ENCODE measurements around the gene SAYSD1. TPM values are rescaled to one million over a fixed set of nuclear protein-coding genes. Genes with fewer than 3 reads are reported as not detected.
"Not testable (repeated sequence)": the region's sequence is repeated elsewhere in the genome, so short reads cannot be mapped to it uniquely, and the experiment has no call there.

SAYSD1 gene
- total RNA-seq, 4 donors from 2014 or later: 13.3 to 20.5 (median 16.3) TPM

- no peak for TF ChIP-seq CTCF (IDR thresholded peaks at IDR 0.05)
- ATAC-seq (ENCODE audit: low FRiP score) (no peak), DNase-seq (ENCODE audit: low spot score) (no peak)
These were observed 36.2 kb upstream of the SAYSD1 start for GRCh38 chr6:39151211-39151610.

- ATAC-seq (ENCODE audit: low FRiP score) (no peak), DNase-seq (ENCODE audit: low spot score) (no peak)
- no peak for TF ChIP-seq CTCF (IDR thresholded peaks at IDR 0.05)
These were observed 29.6 kb upstream of the SAYSD1 start for GRCh38 chr6:39144481-39145173.

GRCh38 chr6:39143238-39143930 lies 28.4 kb upstream of the SAYSD1 start:
- no peak for ATAC-seq (ENCODE audit: low FRiP score)
- DNase-seq (ENCODE audit: low spot score): no peak
- no peak for TF ChIP-seq CTCF (IDR thresholded peaks at IDR 0.05)

GRCh38 chr6:39140556-39141167 lies 25.7 kb upstream of the SAYSD1 start:
- DNase-seq (ENCODE audit: low spot score) (no peak), ATAC-seq (ENCODE audit: low FRiP score) (no peak)
- TF ChIP-seq CTCF (IDR thresholded peaks at IDR 0.05): no peak

- DNase-seq (ENCODE audit: low spot score) (no peak), ATAC-seq (ENCODE audit: low FRiP score) (no peak)
- no peak for TF ChIP-seq CTCF (IDR thresholded peaks at IDR 0.05)
These were observed 22.3 kb upstream of the SAYSD1 start for GRCh38 chr6:39137245-39137644.

GRCh38 chr6:39136207-39136606 lies 21.2 kb upstream of the SAYSD1 start:
- DNase-seq (ENCODE audit: low spot score); ATAC-seq (ENCODE audit: low FRiP score): not testable (repeated sequence)

- DNase-seq (ENCODE audit: low spot score); ATAC-seq (ENCODE audit: low FRiP score): not testable (repeated sequence)
These were observed 19.8 kb upstream of the SAYSD1 start for GRCh38 chr6:39134761-39135160.

- no peak for TF ChIP-seq CTCF (IDR thresholded peaks at IDR 0.05)
- ATAC-seq (ENCODE audit: low FRiP score): no peak
- DNase-seq (ENCODE audit: low spot score): no peak
These were observed 15.7 kb upstream of the SAYSD1 start for GRCh38 chr6:39130691-39131090.
